ENCODE results near the gene ZNF578.
"Not testable (repeated sequence)": the region's sequence is repeated elsewhere in the genome, so short reads cannot be mapped to it uniquely, and the experiment has no call there.

The ZNF578 gene

GRCh38 chr19:52542984-52543664 is 89.8 kb downstream of the ZNF578 start:
- H3K4me3 ChIP-seq (ENCODE audit: control insufficient read depth, low read depth, low read length): no peak overlapping the region
- no peak for DNase-seq (ENCODE audit: low read depth)
- no peak for TF ChIP-seq CTCF (conservative IDR thresholded peaks at IDR 0.05; ENCODE audit: control insufficient read depth, insufficient read depth, low read depth, low read length)

GRCh38 chr19:52554216-52554971 is 101.0 kb downstream of the ZNF578 start:
- TF ChIP-seq CTCF (conservative IDR thresholded peaks at IDR 0.05; ENCODE audit: control insufficient read depth, insufficient read depth, low read depth, low read length): no peak
- no peak for DNase-seq (ENCODE audit: low read depth)
- no peak overlapping the region for H3K4me3 ChIP-seq (ENCODE audit: control insufficient read depth, low read depth, low read length)

- no peak for TF ChIP-seq CTCF (conservative IDR thresholded peaks at IDR 0.05; ENCODE audit: control insufficient read depth, insufficient read depth, low read depth, low read length)
- DNase-seq (ENCODE audit: low read depth): no peak
- no peak overlapping the region for H3K4me3 ChIP-seq (ENCODE audit: control insufficient read depth, low read depth, low read length)
These were observed 104.1 kb downstream of the ZNF578 start for GRCh38 chr19:52557231-52557995.

DNA sequence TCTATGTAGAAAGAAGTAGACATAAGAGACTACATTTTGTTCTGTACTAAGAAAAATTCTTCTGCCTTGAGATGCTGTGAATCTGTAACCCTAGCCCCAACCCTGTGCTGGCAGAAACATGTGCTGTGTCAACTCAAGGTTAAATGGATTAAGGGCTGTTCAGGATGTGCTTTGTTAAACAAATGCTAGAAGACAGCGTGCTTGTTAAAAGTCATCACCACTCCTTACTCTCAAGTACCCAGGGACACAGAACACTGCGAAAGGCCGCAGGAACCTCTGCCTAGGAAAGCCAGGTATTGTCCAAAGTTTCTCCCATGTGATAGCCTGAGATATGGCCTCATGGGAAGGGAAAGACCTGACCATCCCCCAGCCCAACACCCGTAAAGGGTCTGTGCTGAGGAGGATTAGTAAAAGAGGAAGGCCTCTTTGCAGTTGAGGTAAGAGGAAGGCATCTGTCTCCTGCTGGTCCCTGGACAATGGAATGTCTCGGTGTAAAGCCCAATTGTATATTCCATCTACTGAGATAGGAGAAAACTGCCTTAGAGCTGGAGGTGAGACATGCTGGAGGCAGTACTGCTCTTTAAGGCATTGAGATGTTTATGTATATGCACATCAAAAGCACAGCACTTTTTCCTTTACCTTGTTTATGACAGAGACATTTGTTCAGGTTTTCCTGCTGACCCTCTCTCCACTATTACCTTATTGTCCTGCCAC is 105.5 kb downstream of the ZNF578 start:
- H3K4me3 ChIP-seq (ENCODE audit: control insufficient read depth, low read depth, low read length); DNase-seq (ENCODE audit: low read depth): not testable (repeated sequence)

GRCh38 chr19:52561611-52562010 is 108.3 kb downstream of the ZNF578 start:
- not testable (repeated sequence) for DNase-seq (ENCODE audit: low read depth); H3K4me3 ChIP-seq (ENCODE audit: control insufficient read depth, low read depth, low read length)
